ENCODE measurements around the gene DNAH10. TPM values are rescaled to one million over a fixed set of nuclear protein-coding genes. Genes with fewer than 3 reads are reported as not detected.
"Not testable (repeated sequence)": the region's sequence is repeated elsewhere in the genome, so short reads cannot be mapped to it uniquely, and the experiment has no call there.

DNAH10 gene
- total RNA-seq, 1 donor from 2014 or later = 1.0 TPM

DNA sequence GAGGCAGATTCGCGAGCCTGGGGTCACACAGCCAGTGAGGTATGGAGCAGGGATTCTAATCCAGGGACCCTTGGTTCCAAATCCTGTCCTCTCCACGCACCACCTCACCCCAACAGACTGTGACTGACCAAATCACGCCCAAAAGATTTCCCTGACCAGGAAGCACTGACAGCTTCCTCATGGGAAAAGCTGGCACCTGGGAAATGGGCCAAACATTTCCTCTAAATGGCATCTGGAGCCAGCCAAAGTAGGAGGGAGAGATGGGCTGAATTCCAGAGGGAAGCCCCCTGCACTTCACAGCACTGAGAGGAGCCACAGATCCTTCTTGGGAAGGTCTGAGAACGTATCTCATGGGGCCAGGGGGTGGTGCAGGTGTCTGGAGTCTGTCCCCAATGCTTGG lies 181.7 kb downstream of the DNAH10 start:
- no peak for DNase-seq (ENCODE audit: low spot score, unreplicated experiment)
- H3K36me3 Mint-ChIP-seq (ENCODE audit: insufficient read depth) = peaks cover 45% of the 10 kb centered on the region
- H3K9me3 Mint-ChIP-seq (ENCODE audit: low read depth) = peaks cover 3% of the 10 kb centered on the region
- no peak overlapping the region for H3K4me3 Mint-ChIP-seq (ENCODE audit: low read depth)
- TF ChIP-seq, protein P1, sequence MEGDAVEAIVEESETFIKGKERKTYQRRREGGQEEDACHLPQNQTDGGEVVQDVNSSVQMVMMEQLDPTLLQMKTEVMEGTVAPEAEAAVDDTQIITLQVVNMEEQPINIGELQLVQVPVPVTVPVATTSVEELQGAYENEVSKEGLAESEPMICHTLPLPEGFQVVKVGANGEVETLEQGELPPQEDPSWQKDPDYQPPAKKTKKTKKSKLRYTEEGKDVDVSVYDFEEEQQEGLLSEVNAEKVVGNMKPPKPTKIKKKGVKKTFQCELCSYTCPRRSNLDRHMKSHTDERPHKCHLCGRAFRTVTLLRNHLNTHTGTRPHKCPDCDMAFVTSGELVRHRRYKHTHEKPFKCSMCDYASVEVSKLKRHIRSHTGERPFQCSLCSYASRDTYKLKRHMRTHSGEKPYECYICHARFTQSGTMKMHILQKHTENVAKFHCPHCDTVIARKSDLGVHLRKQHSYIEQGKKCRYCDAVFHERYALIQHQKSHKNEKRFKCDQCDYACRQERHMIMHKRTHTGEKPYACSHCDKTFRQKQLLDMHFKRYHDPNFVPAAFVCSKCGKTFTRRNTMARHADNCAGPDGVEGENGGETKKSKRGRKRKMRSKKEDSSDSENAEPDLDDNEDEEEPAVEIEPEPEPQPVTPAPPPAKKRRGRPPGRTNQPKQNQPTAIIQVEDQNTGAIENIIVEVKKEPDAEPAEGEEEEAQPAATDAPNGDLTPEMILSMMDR (IDR thresholded peaks at IDR 0.05; ENCODE audit: unreplicated experiment) = no peak
- no peaks in the 10 kb centered on the region for H3K27me3 Mint-ChIP-seq
- H3K27ac Mint-ChIP-seq = no peak overlapping the region
- H3K4me1 Mint-ChIP-seq (ENCODE audit: low read depth) = peaks cover 1% of the 10 kb centered on the region

DNA sequence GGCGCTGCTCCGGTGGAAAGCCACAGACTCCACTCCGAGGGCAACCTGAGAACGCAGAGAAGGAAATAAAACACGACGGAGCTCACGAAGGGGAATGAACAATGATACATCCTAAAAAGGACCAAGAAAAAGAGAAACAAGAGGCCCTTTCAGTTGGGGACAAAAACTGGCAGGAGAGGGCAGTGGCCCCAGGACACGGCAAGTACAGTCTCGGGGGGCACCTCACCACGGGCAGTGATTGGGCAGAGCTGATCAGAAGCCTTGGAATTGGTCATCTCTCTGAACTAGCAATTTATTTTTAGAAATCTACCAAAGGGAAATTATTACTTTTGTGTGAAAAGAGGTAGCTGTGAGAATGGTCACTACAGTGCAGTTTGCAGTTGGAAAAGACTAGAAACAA lies 182.6 kb downstream of the DNAH10 start:
- DNase-seq (ENCODE audit: low spot score, unreplicated experiment) = no peak
- TF ChIP-seq, protein P1 (IDR thresholded peaks at IDR 0.05; ENCODE audit: unreplicated experiment) = no peak
- Mint-ChIP-seq H3K27ac (no peak overlapping the region), H3K27me3 (no peaks in the 10 kb centered on the region), H3K4me3 (ENCODE audit: low read depth) (no peak overlapping the region), H3K4me1 (ENCODE audit: low read depth) (peaks cover 1% of the 10 kb centered on the region), H3K36me3 (ENCODE audit: insufficient read depth) (peaks cover 50% of the 10 kb centered on the region), H3K9me3 (ENCODE audit: low read depth) (peaks cover 4% of the 10 kb centered on the region)

DNA sequence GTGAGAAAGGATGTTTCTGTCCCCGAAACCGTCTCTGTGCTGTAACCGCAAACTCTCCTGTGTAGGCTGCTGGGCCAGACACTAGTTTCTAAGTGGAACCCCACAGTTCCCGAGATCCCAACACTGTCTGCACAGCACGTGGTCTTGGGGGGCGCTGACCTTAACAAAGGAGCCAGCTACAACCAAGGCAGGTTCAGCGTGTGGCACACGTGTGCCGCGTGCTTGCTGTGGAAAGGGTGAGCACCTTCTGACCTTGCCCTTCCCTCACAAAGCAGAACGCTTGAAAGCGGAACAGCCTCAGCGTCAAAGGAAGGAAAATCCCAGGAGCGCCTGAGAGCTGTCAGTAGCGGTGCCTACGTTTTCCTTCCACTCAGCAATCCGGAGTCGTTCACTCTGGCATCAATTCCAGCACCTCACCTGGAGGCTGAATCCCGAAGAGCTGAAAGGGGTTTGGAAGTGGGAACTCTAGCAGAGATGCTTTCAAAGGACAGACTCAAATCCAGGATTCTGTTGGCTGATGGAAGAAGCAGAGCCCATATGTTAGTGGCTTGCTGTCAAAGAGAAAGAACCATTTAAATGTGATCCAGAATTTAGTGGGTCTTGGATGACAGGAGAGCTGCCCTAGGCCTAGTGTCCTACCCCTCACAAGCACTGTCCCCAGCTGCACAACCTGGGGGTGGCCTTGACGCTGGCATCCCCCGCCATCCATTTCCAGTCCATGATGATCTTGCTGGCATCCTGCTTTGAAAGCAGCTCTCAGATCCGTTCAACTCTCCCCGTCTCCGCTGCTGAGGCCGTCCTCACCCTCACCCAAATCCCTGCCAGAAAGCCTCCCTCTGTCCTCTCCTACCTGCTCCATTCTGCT lies 183.4 kb downstream of the DNAH10 start:
- TF ChIP-seq, protein P1 (IDR thresholded peaks at IDR 0.05; ENCODE audit: unreplicated experiment) = no peak
- Mint-ChIP-seq H3K27ac (no peak overlapping the region), H3K27me3 (no peaks in the 10 kb centered on the region), H3K9me3 (ENCODE audit: low read depth) (peaks cover 8% of the 10 kb centered on the region), H3K4me1 (ENCODE audit: low read depth) (peaks cover 1% of the 10 kb centered on the region), H3K36me3 (ENCODE audit: insufficient read depth) (peaks cover 55% of the 10 kb centered on the region), H3K4me3 (ENCODE audit: low read depth) (no peak overlapping the region)
- DNase-seq (ENCODE audit: low spot score, unreplicated experiment) = no peak

DNA sequence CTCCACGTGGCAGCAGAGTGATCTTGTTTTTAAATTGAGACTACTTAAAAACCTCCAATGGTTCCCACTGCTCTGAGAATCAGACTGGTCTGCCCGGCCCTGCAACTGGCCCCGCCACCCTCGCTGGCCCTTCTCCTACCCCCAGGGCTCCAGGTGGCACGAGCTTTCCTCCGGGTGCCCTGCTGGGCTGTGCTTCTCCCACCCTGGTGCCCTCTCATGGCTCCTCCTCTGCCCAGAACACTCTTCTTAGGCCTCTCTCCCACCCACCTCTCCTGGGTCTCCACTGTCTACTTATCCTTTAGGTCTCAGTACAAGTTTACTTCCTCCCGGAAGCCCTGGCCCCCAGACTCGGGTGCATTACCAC lies 184.0 kb downstream of the DNAH10 start:
- Mint-ChIP-seq H3K4me1 (ENCODE audit: low read depth) (peaks cover 1% of the 10 kb centered on the region), H3K27me3 (no peaks in the 10 kb centered on the region), H3K4me3 (ENCODE audit: low read depth) (no peak overlapping the region), H3K9me3 (ENCODE audit: low read depth) (peaks cover 8% of the 10 kb centered on the region), H3K27ac (no peak overlapping the region), H3K36me3 (ENCODE audit: insufficient read depth) (peaks cover 55% of the 10 kb centered on the region)
- no peak for DNase-seq (ENCODE audit: low spot score, unreplicated experiment)
- TF ChIP-seq, protein P1 (IDR thresholded peaks at IDR 0.05; ENCODE audit: unreplicated experiment) = no peak

DNA sequence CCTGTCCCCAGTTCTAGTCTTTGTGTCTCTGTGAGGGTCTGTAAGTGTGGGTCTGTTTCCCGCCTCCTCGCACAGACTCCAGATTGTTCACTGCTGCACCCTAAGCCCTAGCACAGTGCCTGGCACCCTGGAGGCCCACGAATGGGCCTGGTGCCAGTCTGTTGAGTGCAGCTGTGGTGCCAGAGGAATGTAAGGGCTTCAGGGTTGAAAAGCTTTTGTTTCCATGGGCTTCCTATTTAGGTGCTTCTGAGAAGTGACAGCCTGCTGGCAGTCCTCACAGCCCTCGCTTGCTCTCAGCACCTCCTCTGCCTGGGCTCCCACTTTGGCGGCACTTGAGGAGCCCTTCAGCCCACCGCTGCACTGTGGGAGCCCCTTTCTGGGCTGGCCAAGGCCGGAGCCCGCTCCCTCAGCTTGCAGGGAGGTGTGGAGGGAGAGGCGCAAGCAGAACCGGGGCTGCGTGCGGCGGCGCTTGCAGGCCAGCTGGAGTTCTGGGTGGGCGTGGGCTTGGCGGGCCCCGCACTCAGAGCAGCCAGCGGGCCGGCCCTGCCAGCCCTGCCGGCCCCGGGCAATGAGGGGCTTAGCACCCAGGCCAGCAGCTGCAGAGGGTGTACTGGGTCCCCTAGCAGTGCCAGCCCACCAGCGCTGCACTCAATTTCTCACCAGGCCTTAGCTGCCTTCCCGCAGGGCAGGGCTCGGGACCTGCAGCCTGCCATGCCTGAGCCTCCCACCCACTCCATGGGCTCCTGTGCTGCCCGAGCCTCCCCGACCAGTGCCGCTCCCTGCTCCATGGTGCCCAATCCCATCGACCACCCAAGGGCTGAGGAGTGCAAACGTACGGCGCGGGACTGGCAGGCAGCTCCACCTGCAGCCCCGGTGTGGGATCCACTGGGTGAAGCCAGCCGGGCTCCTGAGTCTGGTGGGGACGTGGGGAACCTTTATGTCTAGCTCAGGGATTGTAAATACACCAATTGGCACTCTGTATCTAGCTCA lies 184.7 kb downstream of the DNAH10 start:
- not testable (repeated sequence) for H3K27me3 Mint-ChIP-seq; H3K4me1 Mint-ChIP-seq (ENCODE audit: low read depth); DNase-seq (ENCODE audit: low spot score, unreplicated experiment); H3K4me3 Mint-ChIP-seq (ENCODE audit: low read depth); H3K9me3 Mint-ChIP-seq (ENCODE audit: low read depth); H3K27ac Mint-ChIP-seq
- H3K36me3 Mint-ChIP-seq (ENCODE audit: insufficient read depth) = peaks cover 49% of the 10 kb centered on the region

DNA sequence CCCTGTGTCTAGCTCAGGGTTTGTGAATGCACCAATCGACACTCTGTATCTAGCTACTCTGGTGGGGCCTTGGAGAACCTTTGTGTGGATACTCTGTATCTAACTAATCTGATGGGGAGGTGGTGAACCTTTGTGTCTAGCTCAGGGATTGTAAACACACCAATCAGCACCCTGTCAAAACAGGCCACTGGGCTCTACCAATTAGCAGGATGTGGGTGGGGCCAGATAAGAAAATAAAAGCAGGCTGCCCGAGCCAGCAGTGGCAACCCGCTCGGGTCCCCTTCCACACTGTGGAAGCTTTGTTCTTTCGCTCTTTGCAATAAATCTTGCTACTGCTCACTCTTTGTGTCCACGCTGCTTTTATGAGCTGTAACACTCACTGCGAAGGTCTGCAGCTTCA lies 185.4 kb downstream of the DNAH10 start:
- not testable (repeated sequence) for H3K4me3 Mint-ChIP-seq (ENCODE audit: low read depth); DNase-seq (ENCODE audit: low spot score, unreplicated experiment); H3K9me3 Mint-ChIP-seq (ENCODE audit: low read depth); H3K4me1 Mint-ChIP-seq (ENCODE audit: low read depth); H3K27me3 Mint-ChIP-seq
- H3K27ac Mint-ChIP-seq = peak overlapping the region; percentile 7
- H3K36me3 Mint-ChIP-seq (ENCODE audit: insufficient read depth) = peaks cover 42% of the 10 kb centered on the region

Data from progenitor cell of endocrine pancreas (in vitro differentiated cells).